AG04450 (cell line): ENCODE measurements around the gene PIP5K1B. TPM values are rescaled to one million over a fixed set of nuclear protein-coding genes. Genes with fewer than 3 reads are reported as not detected.

ENCODE experiments used
- CTCF ChIA-PET: fragments of 300-600, 350-600 bp; formaldehyde crosslinking; extraction: SDS; loops from one replicate; lab custom pipeline; 2022; ENCODE audit warnings: antibody characterized with exemption, inconsistent platforms; lab: Charles Lee
- POLR2A ChIA-PET: fragments of 350-600 bp; formaldehyde crosslinking; extraction: SDS; loops from one replicate; lab custom pipeline; 2021; ENCODE audit warnings: antibody characterized with exemption, inconsistent platforms; lab: Yijun Ruan, JAX
- DNase-seq: peaks from one replicate; pipeline ENCODE4 v3.0.0-alpha.2; 2011; ENCODE audit warnings: low read depth, low spot score
- H3K27ac ChIP-seq: one replicate; pipeline ENCODE4 v1.5.1; 2012; ENCODE audit warnings: low read depth, low read length, control low read depth
- H3K27me3 ChIP-seq: one replicate; pipeline ENCODE4 v1.6.0; 2012; ENCODE audit warnings: low read length; ENCODE audit not compliant: control insufficient read depth, insufficient read depth
- H3K4me3 ChIP-seq: 2 replicates; pipeline ENCODE4 v1.5.1; 2011; ENCODE audit warnings: mild to moderate bottlenecking, low read depth, low read length, control low read depth
- H3K9me3 ChIP-seq: 2 replicates; pipeline ENCODE4 v1.5.1; 2012; ENCODE audit warnings: low read length; ENCODE audit not compliant: control insufficient read depth, insufficient read depth
- polyA plus RNA-seq: library from polyadenylated mRNA; depleted of rRNA; stranded (reverse); fragments of >200 nt; gene quantifications from 2 replicates; pipeline ENCODE4 v1.2.3, GENCODE V29; 2011
- TF ChIP-seq, protein P1 (sequence below): IDR thresholded peaks from 2 replicates; pipeline ENCODE4 v1.5.1; 2011; ENCODE audit warnings: low read depth, low read length, control low read depth, inconsistent platforms

The PIP5K1B gene
- polyA plus RNA-seq, 1 experiment = not detected

DNA sequence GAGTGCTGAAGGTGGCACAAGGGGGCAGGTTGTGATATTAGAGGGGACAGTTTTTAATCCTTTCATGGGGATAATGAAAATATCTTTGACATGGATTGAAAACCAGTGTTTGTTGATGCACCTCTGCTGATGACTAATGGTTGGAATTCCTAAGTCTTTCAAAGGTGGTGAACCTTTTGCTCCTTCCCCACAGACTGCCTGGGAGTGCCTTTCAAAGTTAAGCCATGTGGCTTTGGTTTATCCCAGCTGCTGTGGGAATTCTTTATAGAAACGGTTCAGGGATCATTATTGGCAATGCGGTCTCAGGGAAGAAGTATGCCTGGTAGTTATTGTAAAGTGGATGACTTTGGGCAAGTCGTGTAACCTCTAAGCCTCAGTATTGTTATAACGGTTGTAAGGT, 45.7 kb downstream of the PIP5K1B start:
- DNase-seq = no peak
- no peak overlapping the region for H3K4me3 ChIP-seq
- no peak overlapping the region for H3K27ac ChIP-seq
- CTCF ChIA-PET = no interaction called here
- H3K27me3 ChIP-seq = no peaks in the 10 kb centered on the region
- TF ChIP-seq, protein P1, sequence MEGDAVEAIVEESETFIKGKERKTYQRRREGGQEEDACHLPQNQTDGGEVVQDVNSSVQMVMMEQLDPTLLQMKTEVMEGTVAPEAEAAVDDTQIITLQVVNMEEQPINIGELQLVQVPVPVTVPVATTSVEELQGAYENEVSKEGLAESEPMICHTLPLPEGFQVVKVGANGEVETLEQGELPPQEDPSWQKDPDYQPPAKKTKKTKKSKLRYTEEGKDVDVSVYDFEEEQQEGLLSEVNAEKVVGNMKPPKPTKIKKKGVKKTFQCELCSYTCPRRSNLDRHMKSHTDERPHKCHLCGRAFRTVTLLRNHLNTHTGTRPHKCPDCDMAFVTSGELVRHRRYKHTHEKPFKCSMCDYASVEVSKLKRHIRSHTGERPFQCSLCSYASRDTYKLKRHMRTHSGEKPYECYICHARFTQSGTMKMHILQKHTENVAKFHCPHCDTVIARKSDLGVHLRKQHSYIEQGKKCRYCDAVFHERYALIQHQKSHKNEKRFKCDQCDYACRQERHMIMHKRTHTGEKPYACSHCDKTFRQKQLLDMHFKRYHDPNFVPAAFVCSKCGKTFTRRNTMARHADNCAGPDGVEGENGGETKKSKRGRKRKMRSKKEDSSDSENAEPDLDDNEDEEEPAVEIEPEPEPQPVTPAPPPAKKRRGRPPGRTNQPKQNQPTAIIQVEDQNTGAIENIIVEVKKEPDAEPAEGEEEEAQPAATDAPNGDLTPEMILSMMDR = no peak
- H3K9me3 ChIP-seq = no peaks in the 10 kb centered on the region
- POLR2A ChIA-PET = no interaction called here

DNA sequence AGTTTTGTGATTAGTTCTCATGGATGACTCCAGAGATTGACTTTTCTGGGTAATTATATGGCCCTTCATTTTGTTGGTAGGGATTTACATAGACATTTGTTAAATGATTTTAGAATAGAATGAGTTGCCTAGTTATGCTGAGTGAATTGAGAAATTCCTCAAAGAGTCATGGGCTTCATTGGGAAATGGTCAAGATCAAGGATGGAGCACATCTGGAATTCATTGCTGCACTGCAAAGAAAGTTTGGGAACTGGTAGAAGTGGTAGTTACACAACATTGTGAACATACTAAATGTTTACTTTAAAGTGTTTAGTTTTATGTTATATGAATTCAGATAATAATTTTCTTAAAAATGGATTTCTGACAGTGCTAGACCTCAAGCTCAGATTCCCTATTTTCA, 46.5 kb downstream of the PIP5K1B start:
- H3K4me3 ChIP-seq = no peak overlapping the region
- ChIA-PET POLR2A (no interaction called here), CTCF (no interaction called here)
- H3K27ac ChIP-seq = no peak overlapping the region
- H3K9me3 ChIP-seq = no peaks in the 10 kb centered on the region
- no peaks in the 10 kb centered on the region for H3K27me3 ChIP-seq
- DNase-seq = no peak
- TF ChIP-seq, protein P1 = no peak

DNA sequence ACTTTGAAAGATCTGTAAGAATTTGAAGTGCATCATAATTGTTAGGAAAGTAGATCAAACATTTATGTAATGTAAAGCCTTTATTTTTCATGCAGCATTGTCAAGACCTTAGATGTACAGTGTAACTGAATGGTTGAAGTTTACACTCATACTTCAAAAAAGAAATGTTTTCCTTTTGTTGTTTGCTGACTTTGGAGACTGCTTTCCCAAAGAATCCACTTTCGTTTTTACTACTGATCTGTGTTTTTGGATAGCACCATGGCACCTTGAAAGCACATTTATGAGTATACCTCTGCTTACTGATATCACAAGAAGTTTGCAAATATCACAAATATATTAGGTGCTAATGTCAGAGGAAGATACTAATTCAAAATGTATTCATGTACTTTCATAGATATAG, 50.0 kb downstream of the PIP5K1B start:
- Histone ChIP-seq H3K4me3 (no peak overlapping the region), H3K9me3 (no peaks in the 10 kb centered on the region), H3K27ac (no peak overlapping the region), H3K27me3 (no peaks in the 10 kb centered on the region)
- POLR2A ChIA-PET = no interaction called here
- no peak for DNase-seq
- TF ChIP-seq, protein P1 = no peak
- CTCF ChIA-PET = no interaction called here

DNA sequence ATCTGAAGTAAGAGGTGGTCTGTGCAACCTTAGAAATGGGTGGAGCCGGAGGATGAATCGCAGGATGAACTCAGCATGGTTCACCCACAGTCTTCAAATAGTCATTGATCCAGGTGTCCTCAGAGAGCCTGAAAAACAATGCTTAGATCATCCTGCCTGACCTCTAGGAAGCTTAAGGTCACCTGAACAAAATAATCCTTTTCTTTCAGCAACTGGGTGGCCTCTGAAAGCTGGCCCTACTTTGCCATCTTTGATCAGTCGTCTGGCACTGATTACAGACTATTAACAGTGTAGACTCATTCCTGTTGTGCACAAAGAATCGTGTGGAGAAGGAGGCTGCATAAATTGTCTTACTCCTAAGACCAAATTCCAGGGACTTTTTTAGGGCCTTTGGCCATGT, 50.7 kb downstream of the PIP5K1B start:
- Histone ChIP-seq H3K4me3 (no peak overlapping the region), H3K9me3 (no peaks in the 10 kb centered on the region), H3K27me3 (no peaks in the 10 kb centered on the region), H3K27ac (no peak overlapping the region)
- TF ChIP-seq, protein P1 = no peak
- ChIA-PET CTCF (no interaction called here), POLR2A (no interaction called here)
- no peak for DNase-seq

DNA sequence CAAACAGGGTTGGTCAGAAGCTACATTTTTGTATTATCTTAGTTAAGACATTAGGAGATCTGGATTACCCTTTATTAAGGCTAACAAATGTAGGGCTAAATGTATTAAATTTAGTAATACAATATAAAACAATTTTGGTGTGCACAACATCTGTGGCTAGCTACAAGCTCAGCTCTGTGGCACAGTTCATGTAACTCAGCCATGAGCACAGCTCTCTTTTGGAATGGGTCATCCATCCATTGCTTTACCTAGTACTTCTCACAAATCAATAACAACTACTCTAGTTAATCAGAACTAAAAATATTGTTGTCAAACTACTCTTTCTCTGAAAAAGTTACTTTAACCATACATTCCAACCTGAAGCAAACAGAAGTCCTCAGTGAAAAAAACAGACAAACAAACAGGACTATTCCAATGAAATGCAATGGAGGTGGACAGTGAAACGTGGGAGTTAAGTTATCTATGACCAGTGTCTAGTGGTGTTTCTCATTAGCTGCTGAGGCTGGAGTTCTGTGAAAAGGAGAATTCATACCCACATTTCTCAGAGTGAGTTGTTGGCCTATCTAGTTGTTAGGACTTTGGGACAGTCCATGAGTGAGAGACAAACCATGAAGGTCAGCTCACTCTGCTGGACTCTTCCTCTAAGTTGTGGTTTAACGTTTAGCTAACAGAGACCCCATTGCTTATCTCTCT, 55.1 kb downstream of the PIP5K1B start:
- Histone ChIP-seq H3K9me3 (no peaks in the 10 kb centered on the region), H3K27ac (no peak overlapping the region), H3K4me3 (no peak overlapping the region), H3K27me3 (no peaks in the 10 kb centered on the region)
- no peak for DNase-seq
- ChIA-PET CTCF (no interaction called here), POLR2A (no interaction called here)
- TF ChIP-seq, protein P1 = no peak
